PC-3 (cell line): ENCODE results near the gene GALNT18. TPM values are rescaled to one million over a fixed set of nuclear protein-coding genes. Genes with fewer than 3 reads are reported as not detected.

ENCODE experiments used
- ATAC-seq: fragments of 200-7000 bp; cut with Tn5 transposase; 2 replicates; pipeline ENCODE4 v1.9.1; 2020; ENCODE audit warnings: mild to moderate bottlenecking, moderate library complexity
- BruUV-seq: library from RNA; stranded (reverse); fragments of 400-500 nt; replicated peaks from 2 replicates; lab custom pipeline; 2021; lab: Mats Ljungman, UMichigan
- CTCF ChIA-PET: fragments of 300-600 bp; sonication (Branson Sonifier 250); formaldehyde crosslinking; loops from one replicate; lab custom pipeline; 2022; ENCODE audit warnings: antibody characterized with exemption; lab: Charles Lee
- POLR2A ChIA-PET: fragments of 300-600 bp; sonication (Branson Sonifier 250); formaldehyde crosslinking; loops from one replicate; lab custom pipeline; 2022; ENCODE audit warnings: antibody characterized with exemption; ENCODE audit not compliant: unreplicated experiment; lab: Charles Lee
- DNase-seq: peaks from one replicate; pipeline ENCODE4 v3.0.0-alpha.2; 2015
- H2AFZ ChIP-seq: fragments of 300-600 bp; sonication (generic); 2 replicates; pipeline ENCODE4 v1.6.0; 2016; ENCODE audit warnings: antibody characterized with exemption, low read length
- H3F3A ChIP-seq: fragments of 300-600 bp; sonication (generic); one replicate; pipeline ENCODE4 v1.6.0; 2017; ENCODE audit warnings: antibody characterized with exemption, low read length, control low read depth, mild to moderate bottlenecking; ENCODE audit not compliant: unreplicated experiment
- H3K27ac ChIP-seq: fragments of 300-600 bp; sonication (generic); 2 replicates; pipeline ENCODE4 v1.5.1; 2016; ENCODE audit warnings: mild to moderate bottlenecking, low read length
- H3K27me3 ChIP-seq: fragments of 300-600 bp; sonication (generic); 2 replicates; pipeline ENCODE4 v1.6.1; 2016; ENCODE audit warnings: low read length, mixed read lengths
- H3K36me3 ChIP-seq: fragments of 300-600 bp; sonication (generic); 2 replicates; pipeline ENCODE4 v1.6.1; 2016; ENCODE audit warnings: low read depth, mixed run types, low read length, mixed read lengths
- H3K4me1 ChIP-seq: fragments of 300-600 bp; sonication (generic); 2 replicates; pipeline ENCODE4 v1.5.1; 2016; ENCODE audit warnings: low read length; ENCODE audit not compliant: insufficient read depth
- H3K4me2 ChIP-seq: fragments of 300-600 bp; sonication (generic); 2 replicates; pipeline ENCODE4 v1.6.0; 2016; ENCODE audit warnings: low read length
- H3K4me3 ChIP-seq: fragments of 300-600 bp; sonication (generic); 2 replicates; pipeline ENCODE4 v1.5.1; 2016; ENCODE audit warnings: mild to moderate bottlenecking, low read length, mixed read lengths
- H3K79me2 ChIP-seq: fragments of 300-600 bp; sonication (generic); 2 replicates; pipeline ENCODE4 v1.6.1; 2017; ENCODE audit warnings: low read length, mixed read lengths
- H3K9ac ChIP-seq: fragments of 300-600 bp; sonication (generic); 2 replicates; pipeline ENCODE4 v1.6.0; 2016; ENCODE audit warnings: mild to moderate bottlenecking, low read length
- H3K9me2 ChIP-seq: fragments of 300-600 bp; sonication (generic); replicated peaks from 2 replicates; pipeline ENCODE4 v1.6.1; 2016; ENCODE audit warnings: mixed run types, low read length, mixed read lengths
- H3K9me3 ChIP-seq: fragments of 300-600 bp; sonication (generic); 2 replicates; pipeline ENCODE4 v1.6.1; 2016; ENCODE audit warnings: low read length, mixed read lengths
- H4K20me1 ChIP-seq: fragments of 300-600 bp; sonication (generic); 2 replicates; pipeline ENCODE4 v1.6.1; 2016; ENCODE audit warnings: low read length, mixed read lengths
- EZH2 ChIP-seq: fragments of 300-600 bp; sonication (generic); IDR thresholded peaks from one replicate; pipeline ENCODE4 v1.6.1; 2017; ENCODE audit warnings: antibody characterized with exemption, mild to moderate bottlenecking, low read length; ENCODE audit not compliant: unreplicated experiment
- EZH2phosphoT487 ChIP-seq: fragments of 300-600 bp; sonication (generic); IDR thresholded peaks from 2 replicates; pipeline ENCODE4 v1.6.1; 2018; ENCODE audit warnings: mild to moderate bottlenecking, antibody characterized with exemption, low read length, borderline replicate concordance
- intact Hi-C: fragments of 100-400 bp; cut with micrococcal nuclease; formaldehyde crosslinking; loops from 2 replicates; pipeline ENCODE4 v1.9.0; 2023
- total RNA-seq: library from RNA; depleted of rRNA; stranded (reverse); fragments of >200 nt; gene quantifications from 2 replicates; pipeline ENCODE4 v1.2.3, GENCODE V29; 2014
- TF ChIP-seq, protein P1 (sequence below): fragments of 300-600 bp; sonication (generic); conservative IDR thresholded peaks from 2 replicates; pipeline ENCODE4 v1.5.1; 2017; ENCODE audit warnings: antibody characterized with exemption, low read depth, mild to moderate bottlenecking, low read length

Gene GALNT18
- total RNA-seq, 1 experiment from 2014 or later, result 34.5 TPM

GRCh38 chr11:11416502-11416901 lies 205.3 kb downstream of the GALNT18 start:
- peak overlapping the region; percentile 62 for H3K4me2 ChIP-seq
- intact Hi-C loops, result no loop called here

DNA sequence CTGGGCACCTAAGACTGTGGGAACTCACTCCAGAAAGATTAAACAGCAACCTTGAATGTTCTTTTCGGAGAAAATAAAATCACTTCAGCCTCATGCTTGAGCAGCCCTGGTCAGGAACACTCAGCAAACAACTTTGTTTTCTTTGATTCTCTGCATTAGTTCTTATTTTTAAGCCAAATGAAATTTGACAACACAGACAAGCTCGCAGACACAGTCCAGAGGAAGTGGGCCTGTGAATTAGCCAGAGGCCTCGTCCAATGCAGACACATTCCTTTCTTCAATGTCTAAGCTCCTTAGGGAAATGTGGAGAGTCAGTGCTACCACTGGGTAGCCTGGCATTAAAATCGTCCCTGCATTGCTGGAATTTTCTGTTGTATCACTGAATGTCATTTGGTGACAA lies 205.9 kb downstream of the GALNT18 start:
- no peaks in the 10 kb centered on the region for H3K36me3 ChIP-seq
- no peak overlapping the region for H2AFZ ChIP-seq
- 0 out of 2 replicates have a peak overlapping the region, but pooled peaks have one; percentile 62 for H3K4me2 ChIP-seq
- ChIA-PET POLR2A (no interaction called here), CTCF (no interaction called here)
- H3K4me1 ChIP-seq, result peaks cover 30% of the 10 kb centered on the region
- no peak overlapping the region for H3K27ac ChIP-seq
- H3K9me3 ChIP-seq, result no peaks in the 10 kb centered on the region
- H4K20me1 ChIP-seq, result no peaks in the 10 kb centered on the region
- BruUV-seq, result no TSS peak
- H3K4me3 ChIP-seq, result no peak overlapping the region
- intact Hi-C loops, result no loop called here
- ATAC-seq, result no peak
- no peak for DNase-seq
- no peak overlapping the region for H3K9ac ChIP-seq
- H3K79me2 ChIP-seq, result no peaks in the 10 kb centered on the region
- H3F3A ChIP-seq, result no peaks in the 10 kb centered on the region
- TF ChIP-seq, protein P1, sequence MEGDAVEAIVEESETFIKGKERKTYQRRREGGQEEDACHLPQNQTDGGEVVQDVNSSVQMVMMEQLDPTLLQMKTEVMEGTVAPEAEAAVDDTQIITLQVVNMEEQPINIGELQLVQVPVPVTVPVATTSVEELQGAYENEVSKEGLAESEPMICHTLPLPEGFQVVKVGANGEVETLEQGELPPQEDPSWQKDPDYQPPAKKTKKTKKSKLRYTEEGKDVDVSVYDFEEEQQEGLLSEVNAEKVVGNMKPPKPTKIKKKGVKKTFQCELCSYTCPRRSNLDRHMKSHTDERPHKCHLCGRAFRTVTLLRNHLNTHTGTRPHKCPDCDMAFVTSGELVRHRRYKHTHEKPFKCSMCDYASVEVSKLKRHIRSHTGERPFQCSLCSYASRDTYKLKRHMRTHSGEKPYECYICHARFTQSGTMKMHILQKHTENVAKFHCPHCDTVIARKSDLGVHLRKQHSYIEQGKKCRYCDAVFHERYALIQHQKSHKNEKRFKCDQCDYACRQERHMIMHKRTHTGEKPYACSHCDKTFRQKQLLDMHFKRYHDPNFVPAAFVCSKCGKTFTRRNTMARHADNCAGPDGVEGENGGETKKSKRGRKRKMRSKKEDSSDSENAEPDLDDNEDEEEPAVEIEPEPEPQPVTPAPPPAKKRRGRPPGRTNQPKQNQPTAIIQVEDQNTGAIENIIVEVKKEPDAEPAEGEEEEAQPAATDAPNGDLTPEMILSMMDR, result no peak
- no peak for TF ChIP-seq EZH2phosphoT487
- no peak for TF ChIP-seq EZH2
- H3K27me3 ChIP-seq, result no peaks in the 10 kb centered on the region
- H3K9me2 ChIP-seq, result no peaks in the 10 kb centered on the region

More at GRCh38 chr11:11416502-11416901, 205.3 kb downstream of the GALNT18 start:
- CTCF ChIA-PET, result no interaction called here
- Histone ChIP-seq H3K36me3 (no peaks in the 10 kb centered on the region), H3K9me3 (no peaks in the 10 kb centered on the region), H3K4me3 (0 out of 2 replicates have a peak overlapping the region, but pooled peaks have one; percentile 13), H3K9me2 (no peaks in the 10 kb centered on the region), H3K27ac (peak overlapping the region; percentile 67), H3K9ac (no peak overlapping the region), H3K27me3 (no peaks in the 10 kb centered on the region), H3F3A (no peaks in the 10 kb centered on the region), H3K79me2 (no peaks in the 10 kb centered on the region), H3K4me1 (peaks cover 30% of the 10 kb centered on the region), H2AFZ (no peak overlapping the region), H4K20me1 (no peaks in the 10 kb centered on the region)
- DNase-seq (peak; percentile 68), ATAC-seq (peak; percentile 29)
- no TSS peak for BruUV-seq
- POLR2A ChIA-PET, result no interaction called here
- no peak for TF ChIP-seq EZH2phosphoT487
- TF ChIP-seq EZH2, result no peak
- TF ChIP-seq, protein P1, result no peak

DNA sequence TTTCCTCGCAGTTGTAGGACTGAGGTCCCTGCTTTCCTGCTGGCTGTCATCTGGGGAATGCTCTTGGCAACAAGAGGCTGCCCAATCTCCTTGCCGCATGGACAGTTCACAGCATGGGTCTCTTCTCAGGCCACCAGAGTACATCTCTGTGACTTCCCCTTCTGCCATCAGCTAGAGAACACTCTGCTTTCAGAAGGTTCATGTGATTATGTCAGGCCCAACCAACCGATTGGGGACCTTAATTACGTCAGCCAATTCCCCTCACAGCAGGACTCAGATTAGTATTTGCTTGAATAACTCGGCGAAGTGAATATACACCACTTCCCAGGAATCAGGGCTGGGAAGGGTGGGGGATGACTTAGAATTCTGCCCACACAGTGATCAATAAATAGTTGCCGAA lies 206.8 kb downstream of the GALNT18 start:
- Histone ChIP-seq H3K9ac (no peak overlapping the region), H3K36me3 (no peaks in the 10 kb centered on the region), H3K4me2 (no peak overlapping the region), H3K27me3 (no peaks in the 10 kb centered on the region), H3K4me1 (peaks cover 32% of the 10 kb centered on the region), H3K9me3 (no peaks in the 10 kb centered on the region), H3F3A (no peaks in the 10 kb centered on the region), H2AFZ (no peak overlapping the region), H3K9me2 (no peaks in the 10 kb centered on the region), H3K27ac (no peak overlapping the region), H3K4me3 (no peak overlapping the region), H4K20me1 (no peaks in the 10 kb centered on the region), H3K79me2 (no peaks in the 10 kb centered on the region)
- no TSS peak for BruUV-seq
- no peak for TF ChIP-seq EZH2
- TF ChIP-seq, protein P1, result no peak
- no peak for TF ChIP-seq EZH2phosphoT487
- ChIA-PET CTCF (no interaction called here), POLR2A (no interaction called here)
- intact Hi-C loops, result no loop called here
- ATAC-seq (no peak), DNase-seq (no peak)
